GM13977 (cell line): ENCODE results near the gene ISM1.

Experiments
- DNase-seq: peaks from one replicate; pipeline ENCODE4 v3.0.0; 2012; ENCODE audit warnings: low spot score
- in situ Hi-C: fragments of 300-500 bp; cut with MboI; formaldehyde crosslinking; loops from one replicate; pipeline ENCODE4 v1.12.0; 2022; ENCODE audit warnings: low sequenced_read_pairs, low pct_unique_long_range_greater_than_20kb, mixed read lengths, inconsistent platforms; ENCODE audit not compliant: unreplicated experiment
- TF ChIP-seq, protein P1 (sequence below): IDR thresholded peaks from 2 replicates; pipeline ENCODE4 v1.5.1; 2012; ENCODE audit warnings: mild to moderate bottlenecking, control low read depth; ENCODE audit not compliant: insufficient read depth; ENCODE audit errors: extremely low read depth, missing control alignments

Gene ISM1

GRCh38 chr20:13220904-13221297 is at the start of gene ISM1:
TSS of gene ISM1 (plus strand) at chr20:13221274. CDS start at chr20:13221777, 503 bp downstream.
- in situ Hi-C loops, result no loop called here
- peak; percentile 43 for DNase-seq
- TF ChIP-seq, protein P1, sequence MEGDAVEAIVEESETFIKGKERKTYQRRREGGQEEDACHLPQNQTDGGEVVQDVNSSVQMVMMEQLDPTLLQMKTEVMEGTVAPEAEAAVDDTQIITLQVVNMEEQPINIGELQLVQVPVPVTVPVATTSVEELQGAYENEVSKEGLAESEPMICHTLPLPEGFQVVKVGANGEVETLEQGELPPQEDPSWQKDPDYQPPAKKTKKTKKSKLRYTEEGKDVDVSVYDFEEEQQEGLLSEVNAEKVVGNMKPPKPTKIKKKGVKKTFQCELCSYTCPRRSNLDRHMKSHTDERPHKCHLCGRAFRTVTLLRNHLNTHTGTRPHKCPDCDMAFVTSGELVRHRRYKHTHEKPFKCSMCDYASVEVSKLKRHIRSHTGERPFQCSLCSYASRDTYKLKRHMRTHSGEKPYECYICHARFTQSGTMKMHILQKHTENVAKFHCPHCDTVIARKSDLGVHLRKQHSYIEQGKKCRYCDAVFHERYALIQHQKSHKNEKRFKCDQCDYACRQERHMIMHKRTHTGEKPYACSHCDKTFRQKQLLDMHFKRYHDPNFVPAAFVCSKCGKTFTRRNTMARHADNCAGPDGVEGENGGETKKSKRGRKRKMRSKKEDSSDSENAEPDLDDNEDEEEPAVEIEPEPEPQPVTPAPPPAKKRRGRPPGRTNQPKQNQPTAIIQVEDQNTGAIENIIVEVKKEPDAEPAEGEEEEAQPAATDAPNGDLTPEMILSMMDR, result no peak

DNA sequence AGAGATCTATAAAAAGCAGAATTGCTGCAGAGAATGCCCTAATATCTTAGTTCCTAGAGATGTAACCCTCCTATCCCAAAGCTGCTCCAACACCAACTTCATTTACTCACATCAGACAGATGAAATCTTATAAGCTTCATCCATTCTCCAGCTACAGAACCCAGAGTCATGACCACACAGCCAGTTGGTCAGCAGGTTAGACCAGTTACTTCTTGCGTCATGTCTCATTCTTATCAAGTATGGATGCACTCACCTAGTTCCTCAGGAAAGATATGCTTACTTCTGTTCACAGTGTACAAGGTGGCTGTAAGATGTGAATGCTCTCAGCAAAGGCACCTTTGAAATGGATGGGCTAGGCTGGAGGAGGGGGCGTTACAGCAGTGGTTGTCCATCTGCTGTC is 47.9 kb upstream of the ISM1 start:
- in situ Hi-C loops, result no loop called here
- no peak for DNase-seq
- TF ChIP-seq, protein P1, result no peak

GRCh38 chr20:13174402-13174801 is 46.7 kb upstream of the ISM1 start:
- TF ChIP-seq, protein P1, result no peak
- no peak for DNase-seq
- in situ Hi-C loops, result no loop called here

DNA sequence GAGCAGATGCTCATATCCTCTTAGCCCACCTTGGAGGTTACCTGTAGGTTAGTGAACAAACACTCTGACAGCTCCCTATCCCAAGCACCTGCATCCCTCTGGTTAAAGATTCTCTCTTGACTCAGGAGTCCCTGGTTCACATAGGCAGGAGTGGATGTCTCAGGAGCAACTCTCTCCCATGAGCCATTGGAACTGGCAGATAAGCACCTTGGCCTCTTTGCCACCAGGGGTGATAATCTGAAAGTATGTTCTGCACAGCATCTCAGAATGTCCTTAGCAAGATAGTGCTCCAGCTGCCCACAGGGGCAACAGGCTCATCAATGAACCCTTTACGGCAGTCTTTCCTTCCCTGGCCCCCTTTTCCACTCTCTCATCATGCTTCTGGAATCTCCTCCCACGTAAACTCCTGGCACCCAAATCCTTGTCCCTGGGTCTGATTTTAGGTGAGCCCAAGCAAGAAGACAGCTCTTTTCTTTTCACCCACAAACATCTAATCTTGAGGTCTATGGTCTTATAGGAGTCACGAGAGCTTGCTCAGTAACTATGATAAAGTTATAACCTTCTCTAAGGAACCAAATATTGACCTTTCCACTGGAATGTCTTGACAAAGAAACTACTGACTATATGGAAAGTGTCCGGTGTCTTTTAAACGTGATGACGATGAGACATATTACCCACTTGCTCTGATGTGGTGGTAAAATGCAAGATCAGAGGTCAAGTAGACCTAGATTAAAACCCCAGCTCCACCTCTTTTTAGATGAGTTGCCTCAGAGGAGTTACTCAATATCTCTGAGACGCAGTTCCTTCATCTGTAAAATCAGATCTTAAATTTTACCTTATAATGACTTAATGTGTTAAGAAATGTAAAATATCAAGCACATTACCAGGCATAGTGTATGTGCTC is 39.8 kb upstream of the ISM1 start:
- in situ Hi-C loops, result no loop called here
- TF ChIP-seq, protein P1, result no peak
- DNase-seq, result no peak

DNA sequence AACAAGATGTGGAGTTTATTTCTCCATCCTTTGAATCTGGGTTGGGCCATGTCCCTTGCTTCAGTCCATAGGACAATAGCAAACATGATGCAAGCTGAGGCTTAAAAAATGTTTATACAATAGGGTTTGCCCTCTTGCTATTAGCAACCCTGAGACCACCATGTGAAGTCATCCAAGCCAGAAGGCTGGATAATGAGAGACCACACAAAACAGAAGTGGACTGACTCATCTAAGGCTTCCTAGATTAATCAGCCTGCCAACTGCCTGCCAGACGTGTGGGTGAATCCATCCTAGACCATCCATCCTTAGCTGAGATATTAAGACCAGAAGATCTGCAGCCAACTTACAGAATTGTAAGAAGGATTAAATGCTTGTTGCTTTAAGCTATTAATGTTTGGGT is 38.1 kb upstream of the ISM1 start:
- in situ Hi-C loops, result no loop called here
- TF ChIP-seq, protein P1, result no peak
- DNase-seq, result no peak

DNA sequence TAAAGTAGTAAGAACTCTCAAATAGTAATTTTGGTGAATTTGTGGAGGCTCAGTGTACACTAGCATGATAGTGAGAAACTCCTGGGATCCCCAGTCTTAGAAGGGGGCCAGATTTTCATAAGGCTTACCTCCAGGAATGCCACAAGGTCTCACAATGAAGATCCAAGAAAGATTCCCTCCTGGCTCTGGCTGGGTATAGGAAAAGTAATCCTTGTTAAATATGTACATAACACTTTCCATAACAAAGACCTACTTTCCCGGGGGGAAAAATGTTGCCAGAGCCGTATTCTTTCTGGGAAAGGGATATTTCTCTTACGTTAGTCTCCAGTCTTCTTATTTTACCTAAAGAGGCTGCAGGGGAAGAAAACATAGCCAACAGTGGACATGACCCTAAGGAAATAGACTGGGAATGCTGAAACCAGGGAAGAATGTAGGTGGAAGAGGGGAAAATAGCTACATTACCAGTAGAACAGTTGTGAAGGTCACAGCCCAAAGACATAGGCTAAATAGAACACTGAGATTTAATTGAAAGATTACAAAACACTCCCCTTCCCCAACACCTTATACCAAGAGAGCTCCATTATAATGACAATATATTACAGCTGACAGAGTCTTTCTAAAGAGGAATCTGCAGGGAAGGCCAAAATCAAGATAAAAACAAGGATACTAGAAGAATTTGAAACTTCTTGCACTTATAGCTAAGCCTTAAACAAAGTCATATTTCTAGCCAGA is 34.9 kb upstream of the ISM1 start:
- DNase-seq, result no peak
- in situ Hi-C loops, result no loop called here
- TF ChIP-seq, protein P1, result no peak
